ENCODE data around the gene KLF5. TPM values are rescaled to one million over a fixed set of nuclear protein-coding genes. Genes with fewer than 3 reads are reported as not detected.
A peak's percentile ranks its signal among the peaks of the same experiment; 100 is the strongest.

The KLF5 gene
- total RNA-seq, 6 donors from 2014 or later: 43.5 to 112 (median 61.8) TPM

DNA sequence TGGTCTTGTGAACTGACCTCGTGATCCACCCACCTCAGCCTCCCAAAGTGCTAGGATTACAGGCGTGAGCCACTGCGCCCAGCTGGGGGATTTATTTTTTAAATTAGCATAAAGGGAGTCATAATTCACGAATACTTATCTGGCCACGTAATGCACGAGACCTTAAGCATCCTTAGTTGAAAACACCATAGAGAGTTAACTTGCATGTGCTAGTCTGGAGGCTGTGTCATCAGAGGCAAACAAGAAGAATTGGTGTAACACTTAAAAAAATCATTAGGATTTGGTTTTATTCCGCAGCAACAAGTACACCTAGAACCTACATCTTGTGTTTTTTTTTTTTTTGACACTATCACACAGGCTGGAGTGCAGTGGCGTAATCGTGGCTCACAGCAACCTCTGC, 19.1 kb downstream of the KLF5 start:
- Histone ChIP-seq H3K9me3 (no peaks in the 10 kb centered on the region), H3K36me3 (peaks cover 0 to 10% (median 0%) of the 10 kb centered on the region in 4 donors), H3K27me3 (no peaks in the 10 kb centered on the region), H3K4me3 (no peak overlapping the region), H3K27ac (no peak overlapping the region), H3K4me1 (peaks cover 0 to 6% (median 6%) of the 10 kb centered on the region in 4 donors)
- ATAC-seq (ENCODE audit: low FRiP score in 2 of 2) (no peak), DNase-seq (no peak)
- TF ChIP-seq EP300 (IDR thresholded peaks at IDR 0.05): no peak
- TF ChIP-seq POLR2A (IDR thresholded peaks at IDR 0.05): no peak
- TF ChIP-seq, protein P1, sequence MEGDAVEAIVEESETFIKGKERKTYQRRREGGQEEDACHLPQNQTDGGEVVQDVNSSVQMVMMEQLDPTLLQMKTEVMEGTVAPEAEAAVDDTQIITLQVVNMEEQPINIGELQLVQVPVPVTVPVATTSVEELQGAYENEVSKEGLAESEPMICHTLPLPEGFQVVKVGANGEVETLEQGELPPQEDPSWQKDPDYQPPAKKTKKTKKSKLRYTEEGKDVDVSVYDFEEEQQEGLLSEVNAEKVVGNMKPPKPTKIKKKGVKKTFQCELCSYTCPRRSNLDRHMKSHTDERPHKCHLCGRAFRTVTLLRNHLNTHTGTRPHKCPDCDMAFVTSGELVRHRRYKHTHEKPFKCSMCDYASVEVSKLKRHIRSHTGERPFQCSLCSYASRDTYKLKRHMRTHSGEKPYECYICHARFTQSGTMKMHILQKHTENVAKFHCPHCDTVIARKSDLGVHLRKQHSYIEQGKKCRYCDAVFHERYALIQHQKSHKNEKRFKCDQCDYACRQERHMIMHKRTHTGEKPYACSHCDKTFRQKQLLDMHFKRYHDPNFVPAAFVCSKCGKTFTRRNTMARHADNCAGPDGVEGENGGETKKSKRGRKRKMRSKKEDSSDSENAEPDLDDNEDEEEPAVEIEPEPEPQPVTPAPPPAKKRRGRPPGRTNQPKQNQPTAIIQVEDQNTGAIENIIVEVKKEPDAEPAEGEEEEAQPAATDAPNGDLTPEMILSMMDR (IDR thresholded peaks at IDR 0.05): no peak
- no peak for TF ChIP-seq POLR2AphosphoS5 (IDR thresholded peaks at IDR 0.05)
- WGBS, 2 donors: 83 to 84% methylated on average over 9 of the region's 9 CpGs

- TF ChIP-seq EP300 (IDR thresholded peaks at IDR 0.05): no peak
- H3K27me3 ChIP-seq: no peaks in the 10 kb centered on the region
- 86 to 89% methylated on average over 3 of the region's 3 CpGs for WGBS, 2 donors
- peaks cover 0 to 2% (median 0%) of the 10 kb centered on the region in 4 donors for H3K4me1 ChIP-seq
- H3K36me3 ChIP-seq: peaks cover 0 to 10% (median 0%) of the 10 kb centered on the region in 4 donors
- H3K9me3 ChIP-seq: no peaks in the 10 kb centered on the region
- ATAC-seq (ENCODE audit: low FRiP score in 2 of 2) (no peak), DNase-seq (no peak)
- H3K4me3 ChIP-seq: no peak overlapping the region
- no peak overlapping the region for H3K27ac ChIP-seq
Measured at GRCh38 chr13:73079359-73079758, 20.6 kb downstream of the KLF5 start.

DNA sequence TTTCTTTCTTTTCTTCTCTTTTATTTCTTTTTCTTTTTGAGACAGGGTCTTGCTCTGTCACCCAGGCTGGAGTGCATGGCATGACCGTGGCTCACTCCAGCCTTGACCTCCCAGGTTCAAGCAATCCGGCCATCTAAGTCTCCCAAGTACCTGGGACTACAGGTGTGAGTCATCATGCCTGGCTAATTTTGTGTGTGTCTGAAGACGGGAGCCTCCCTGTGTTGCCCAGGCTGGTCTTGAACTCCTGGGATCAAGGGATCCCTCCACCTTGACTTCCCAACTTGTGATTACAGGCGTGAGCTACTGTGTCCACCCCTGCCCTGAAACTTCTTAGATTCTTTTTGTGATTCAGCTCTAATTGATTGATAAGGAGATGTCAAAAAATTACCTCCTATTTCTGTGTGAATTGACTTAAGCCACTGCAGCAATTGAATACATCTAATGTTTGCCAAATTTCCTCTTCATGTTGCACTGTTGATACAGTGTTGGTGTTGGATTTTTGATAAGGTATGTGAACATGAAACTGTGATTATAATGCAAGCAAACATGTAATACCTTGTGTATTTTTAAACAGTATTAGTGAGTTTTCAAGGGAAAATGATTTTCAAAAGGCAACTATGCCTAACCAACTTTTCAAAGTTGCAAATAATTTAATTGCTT, 22.6 kb downstream of the KLF5 start:
- Histone ChIP-seq H3K4me3 (no peak overlapping the region), H3K27ac (no peak overlapping the region), H3K36me3 (peaks cover 0 to 4% (median 0%) of the 10 kb centered on the region in 4 donors), H3K4me1 (no peaks in the 10 kb centered on the region), H3K9me3 (no peaks in the 10 kb centered on the region), H3K27me3 (no peaks in the 10 kb centered on the region)
- ATAC-seq (ENCODE audit: low FRiP score in 2 of 2) (no peak), DNase-seq (no peak)
- WGBS, 2 donors: 80 to 82% methylated on average over 3 of the region's 4 CpGs
- no peak for TF ChIP-seq POLR2A (IDR thresholded peaks at IDR 0.05)
- TF ChIP-seq, protein P1 (IDR thresholded peaks at IDR 0.05): peak in 1 of 6 experiments; percentile 2

DNA sequence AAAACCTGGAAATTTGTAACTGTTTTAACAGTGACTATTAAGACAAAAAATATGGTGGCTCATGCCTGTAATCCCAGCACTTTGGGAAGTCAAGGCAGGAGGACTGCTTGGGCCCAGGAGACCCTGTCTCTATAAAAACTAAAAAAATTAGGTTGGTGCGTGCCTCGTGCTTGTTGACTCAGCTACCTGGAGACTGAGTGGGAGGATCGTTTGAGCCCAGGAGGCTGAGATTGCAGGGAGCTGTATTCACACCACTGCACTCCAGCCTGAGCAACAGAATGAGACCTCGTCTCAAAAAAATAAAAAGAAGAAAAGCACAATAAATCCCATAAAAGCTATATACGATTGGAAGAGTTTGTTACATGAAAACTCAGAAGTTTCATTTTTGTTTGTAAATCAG, 23.7 kb downstream of the KLF5 start:
- TF ChIP-seq POLR2A (IDR thresholded peaks at IDR 0.05) (no peak), POLR2AphosphoS5 (IDR thresholded peaks at IDR 0.05) (no peak), EP300 (IDR thresholded peaks at IDR 0.05) (no peak)
- TF ChIP-seq, protein P1 (IDR thresholded peaks at IDR 0.05): no peak
- Histone ChIP-seq H3K36me3 (peaks cover 0 to 1% (median 0%) of the 10 kb centered on the region in 4 donors), H3K27me3 (no peaks in the 10 kb centered on the region), H3K4me1 (no peaks in the 10 kb centered on the region), H3K4me3 (no peak overlapping the region), H3K9me3 (no peaks in the 10 kb centered on the region), H3K27ac (no peak overlapping the region)
- DNase-seq: no peak
- 79 to 80% methylated on average over 5 of the region's 5 CpGs for WGBS, 2 donors
- ATAC-seq (ENCODE audit: low FRiP score in 2 of 2): no peak

DNA sequence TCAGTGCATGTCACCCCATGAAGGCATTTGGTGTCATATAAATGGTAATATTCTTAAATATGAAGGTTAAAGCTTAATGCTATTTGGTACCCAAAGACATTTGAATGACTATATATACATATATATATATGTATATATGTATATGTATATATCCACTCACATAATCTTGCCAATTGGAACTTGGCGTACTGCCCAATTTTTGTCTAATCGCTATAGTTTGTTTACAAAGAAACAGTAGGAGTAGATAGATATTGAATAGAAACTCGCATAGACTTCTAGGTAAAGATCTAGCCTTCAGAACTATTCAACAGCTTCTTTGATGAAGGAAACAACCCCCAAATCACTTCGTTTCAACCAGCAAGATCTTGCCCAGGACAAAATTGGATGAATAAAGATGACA, 24.1 kb downstream of the KLF5 start:
- H3K27ac ChIP-seq: no peak overlapping the region
- TF ChIP-seq POLR2A (IDR thresholded peaks at IDR 0.05) (no peak), POLR2AphosphoS5 (IDR thresholded peaks at IDR 0.05) (no peak), EP300 (IDR thresholded peaks at IDR 0.05) (no peak)
- TF ChIP-seq, protein P1 (IDR thresholded peaks at IDR 0.05): no peak
- ATAC-seq (ENCODE audit: low FRiP score in 2 of 2) (no peak), DNase-seq (no peak)
- H3K27me3 ChIP-seq: no peaks in the 10 kb centered on the region
- no peaks in the 10 kb centered on the region for H3K9me3 ChIP-seq
- no peaks in the 10 kb centered on the region for H3K4me1 ChIP-seq
- no peaks in the 10 kb centered on the region for H3K36me3 ChIP-seq
- whole genome bisulfite sequencing, 2 donors: 53 to 55% methylated on average over 4 of the region's 4 CpGs
- no peak overlapping the region for H3K4me3 ChIP-seq
